Activated effector memory CD4-positive, alpha-beta T cell treated with Interleukin-2 at 50 U/mL for 16 hours (primary cell): ENCODE measurements around the gene TAS2R8.
"Not testable (repeated sequence)": the region's sequence is repeated elsewhere in the genome, so short reads cannot be mapped to it uniquely, and the experiment has no call there.

Experiments used
- DNase-seq: peaks from one replicate; pipeline ENCODE4 v3.0.0-alpha.2; 2020

The TAS2R8 gene, protein sequence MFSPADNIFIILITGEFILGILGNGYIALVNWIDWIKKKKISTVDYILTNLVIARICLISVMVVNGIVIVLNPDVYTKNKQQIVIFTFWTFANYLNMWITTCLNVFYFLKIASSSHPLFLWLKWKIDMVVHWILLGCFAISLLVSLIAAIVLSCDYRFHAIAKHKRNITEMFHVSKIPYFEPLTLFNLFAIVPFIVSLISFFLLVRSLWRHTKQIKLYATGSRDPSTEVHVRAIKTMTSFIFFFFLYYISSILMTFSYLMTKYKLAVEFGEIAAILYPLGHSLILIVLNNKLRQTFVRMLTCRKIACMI

DNA sequence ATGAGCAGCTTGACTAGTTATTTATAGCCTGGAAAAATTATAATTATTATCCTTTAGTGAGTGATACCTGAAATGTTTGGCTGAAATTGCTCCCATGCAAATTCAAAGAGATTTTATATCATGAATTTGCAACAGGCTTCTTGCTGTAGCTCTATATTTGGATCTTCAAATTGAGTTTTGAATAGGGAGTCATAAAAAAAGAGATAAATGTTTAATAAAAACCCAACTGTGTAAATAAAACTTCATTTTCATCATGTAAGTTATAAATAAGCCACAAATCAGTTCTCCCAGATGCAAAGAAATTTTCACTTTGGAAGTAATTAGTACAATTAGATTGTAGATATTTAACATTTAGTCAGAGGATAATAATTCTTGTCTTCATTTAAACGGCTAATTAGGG, at the start of gene TAS2R8:
Gene TAS2R8, minus strand, starts transcription at position 101 of the 400 bp plus-strand sequence. CDS start 306 bp downstream, outside the sequence.
- no peak for DNase-seq

DNA sequence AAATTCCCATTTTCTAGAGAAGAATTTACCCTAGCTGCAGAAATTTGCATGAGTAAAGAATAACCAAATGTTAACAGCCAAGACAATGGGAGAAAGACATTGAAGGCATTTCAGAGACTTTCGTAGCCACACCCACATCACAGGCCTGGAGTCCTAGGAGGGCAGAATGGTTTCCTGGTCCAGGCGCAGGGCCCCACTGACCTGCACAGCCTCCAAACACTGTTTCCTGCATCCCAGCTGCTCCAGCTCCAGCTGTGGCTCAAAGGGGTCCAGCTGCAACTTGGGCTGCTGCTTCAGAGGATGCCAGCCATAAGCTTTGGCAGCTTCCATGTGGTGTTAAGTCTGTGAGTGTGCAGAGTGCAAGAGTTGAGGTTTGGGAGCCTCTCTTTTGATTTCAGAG, 48.7 kb upstream of the TAS2R8 start:
- DNase-seq, result no peak

DNA sequence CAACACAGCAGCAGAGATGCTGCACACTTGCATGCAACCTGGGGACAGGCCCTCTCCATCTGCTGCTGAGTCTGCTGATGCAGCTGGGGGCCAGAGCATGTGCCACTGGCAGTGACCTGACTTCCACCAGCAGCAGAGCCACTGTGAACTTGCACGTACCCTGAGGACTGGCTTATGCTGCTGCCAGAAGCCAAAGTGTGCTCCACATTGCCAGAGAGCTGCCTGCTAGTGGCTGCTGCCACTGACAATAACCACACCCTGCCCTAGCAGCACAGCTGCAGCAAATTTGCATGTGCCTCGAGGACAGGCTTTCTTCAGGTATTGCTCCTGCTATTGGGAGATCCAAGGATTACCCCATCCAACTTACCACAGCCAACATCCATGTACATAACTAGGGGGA, 46.7 kb upstream of the TAS2R8 start:
- no peak for DNase-seq

DNA sequence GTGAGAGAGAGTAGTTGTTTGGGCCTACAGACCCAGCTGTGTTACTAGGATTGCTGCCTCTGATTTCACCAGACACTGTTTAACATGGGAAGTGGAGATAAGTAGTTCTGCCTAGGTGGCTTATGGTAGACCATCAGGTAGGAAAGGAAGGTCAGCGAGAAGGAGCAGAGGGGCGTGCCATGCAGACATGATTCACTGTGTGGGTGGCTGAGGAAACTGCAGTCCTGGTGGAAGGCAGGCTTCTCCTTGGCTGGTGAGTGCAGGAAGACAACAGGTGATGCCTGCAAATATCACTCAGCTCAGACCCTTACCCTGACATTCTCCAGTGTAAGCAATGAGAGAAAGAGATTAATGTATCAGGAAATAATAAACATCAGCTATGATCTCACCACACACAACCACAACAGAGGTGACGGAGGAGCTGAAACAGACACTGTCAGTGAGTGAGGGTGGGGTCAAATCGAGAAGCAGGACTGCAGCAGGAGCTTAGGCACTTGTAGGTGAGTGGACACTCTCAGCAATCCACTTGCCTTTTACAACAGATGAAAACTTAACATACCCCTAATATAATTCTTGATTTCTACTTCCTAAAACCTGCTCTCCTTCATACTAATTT, 44.3 kb upstream of the TAS2R8 start:
- no peak for DNase-seq

DNA sequence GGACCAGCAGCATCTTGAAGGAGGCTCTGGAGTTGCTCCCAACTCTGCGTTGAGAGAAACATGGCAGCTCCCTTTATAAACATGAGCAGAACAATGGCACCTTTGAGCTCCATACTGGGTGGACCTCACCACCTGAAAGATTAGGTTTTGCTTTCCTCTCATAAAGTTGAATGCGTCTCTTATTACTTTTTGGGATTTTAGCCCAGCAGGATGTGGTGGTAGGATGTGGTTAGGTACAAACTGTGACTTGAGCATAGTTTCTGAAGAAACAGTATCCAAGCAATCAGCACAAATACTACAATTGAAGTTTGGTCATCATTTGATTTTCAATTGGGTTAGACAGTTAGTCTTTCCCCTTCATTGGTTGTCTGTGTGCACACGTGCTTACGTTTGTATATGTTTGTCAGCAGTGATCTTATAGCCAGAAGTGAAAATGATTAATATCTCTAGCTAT, 42.4 kb upstream of the TAS2R8 start, which contains the start of gene PRR4:
Gene PRR4, minus strand, starts transcription at position 51 of the 454 bp plus-strand sequence. Its CDS starts 38 bp downstream, at position 13.
- no peak for DNase-seq

DNA sequence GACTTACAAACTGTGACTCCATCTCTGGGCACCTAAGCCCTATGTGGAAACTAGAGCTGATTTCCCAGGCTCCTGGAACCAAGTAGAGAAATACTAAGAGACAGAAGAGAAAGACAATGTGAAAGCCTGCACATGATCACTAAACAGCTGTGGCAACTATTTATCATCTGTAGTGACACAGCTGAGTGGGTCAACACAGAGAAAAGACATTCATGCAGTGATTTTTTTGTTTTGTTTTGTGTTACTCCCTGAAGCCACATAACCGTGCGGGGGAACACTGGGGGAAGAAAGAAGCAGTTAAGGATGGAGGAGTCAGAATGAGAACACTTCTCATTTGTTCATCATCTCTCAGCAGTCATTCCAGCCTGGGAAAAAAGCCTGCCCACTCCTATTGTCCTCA, 40.7 kb upstream of the TAS2R8 start:
- DNase-seq, result no peak

DNA sequence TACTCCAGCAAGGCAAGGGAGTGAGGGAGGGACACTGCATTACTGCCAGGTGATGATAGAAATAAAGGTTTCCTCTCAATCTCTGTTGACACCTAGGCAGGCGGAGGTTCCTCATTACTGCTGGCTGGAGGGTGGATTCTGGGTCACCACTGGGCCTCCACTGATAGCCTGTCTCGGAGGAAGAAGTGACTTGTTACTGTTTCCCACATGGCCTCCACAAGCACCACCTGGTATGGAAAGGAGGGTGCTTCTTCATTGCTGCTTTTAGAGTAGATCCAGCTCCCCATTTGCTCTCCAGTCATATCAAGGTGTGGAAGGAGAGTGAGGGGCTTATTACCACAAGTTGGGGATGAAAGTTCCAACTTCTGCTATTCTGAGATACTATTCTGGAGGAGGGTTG, 35.8 kb upstream of the TAS2R8 start:
- DNase-seq, result no peak

DNA sequence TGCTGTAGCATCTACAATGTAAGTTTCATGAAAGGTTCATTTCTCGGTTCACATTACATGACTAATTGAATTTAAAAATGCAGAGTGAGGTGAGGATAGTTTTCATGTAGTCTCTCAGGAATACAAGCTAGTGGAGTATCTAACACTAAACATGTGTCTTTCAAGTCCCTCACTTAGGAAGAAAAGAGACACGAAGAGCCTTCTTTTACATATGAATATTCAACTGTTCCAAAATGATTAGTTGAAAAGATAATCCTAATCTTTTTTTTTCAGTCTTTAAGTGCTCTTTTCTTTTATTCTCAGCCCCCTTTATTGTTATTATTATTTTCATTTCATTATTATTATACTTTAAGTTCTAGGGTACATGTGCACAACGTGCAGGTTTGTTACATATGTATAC, 31.4 kb upstream of the TAS2R8 start:
- no peak for DNase-seq

DNA sequence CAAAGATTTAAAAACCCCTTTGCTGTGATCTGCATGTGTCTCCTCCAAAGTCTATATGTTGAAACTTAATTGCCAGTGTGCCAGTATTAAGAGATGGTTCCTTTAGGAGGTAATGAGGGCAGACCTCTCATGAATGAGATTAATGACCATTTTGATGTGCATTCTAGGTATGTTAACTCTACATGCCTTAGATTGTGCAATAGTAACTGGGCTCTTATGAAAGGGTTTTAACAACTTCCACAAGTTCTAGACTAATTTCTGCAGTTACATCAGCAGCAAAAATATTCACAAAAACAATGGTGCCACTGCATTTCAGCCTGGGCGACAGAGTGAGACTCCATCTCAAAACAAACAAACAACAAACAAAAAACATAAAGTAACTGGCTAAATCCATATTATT, 22.9 kb upstream of the TAS2R8 start:
- no peak for DNase-seq

DNA sequence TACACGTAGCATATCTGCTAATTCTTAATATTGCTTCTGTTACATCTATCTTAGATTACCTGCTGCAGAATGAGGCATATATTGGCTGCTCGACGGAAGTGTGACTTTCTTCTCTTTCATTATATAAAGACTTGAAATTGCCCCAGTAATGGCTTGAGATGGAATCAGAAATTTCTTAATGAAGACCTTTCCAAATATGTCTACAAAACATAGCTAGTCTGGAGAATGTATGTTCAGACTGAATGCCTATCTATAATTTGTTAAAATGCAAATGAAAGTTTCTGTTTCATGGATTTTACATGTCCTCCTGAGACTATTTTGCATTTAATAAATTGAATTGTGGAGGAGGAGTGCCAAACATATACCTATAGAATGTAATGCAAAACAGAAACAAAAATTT, 19.2 kb upstream of the TAS2R8 start, which contains the start of gene TAS2R10:
Gene TAS2R10, minus strand, starts transcription at position 101 of the 400 bp plus-strand sequence. Its CDS starts 89 bp downstream, at position 12.
- DNase-seq, result no peak

DNA sequence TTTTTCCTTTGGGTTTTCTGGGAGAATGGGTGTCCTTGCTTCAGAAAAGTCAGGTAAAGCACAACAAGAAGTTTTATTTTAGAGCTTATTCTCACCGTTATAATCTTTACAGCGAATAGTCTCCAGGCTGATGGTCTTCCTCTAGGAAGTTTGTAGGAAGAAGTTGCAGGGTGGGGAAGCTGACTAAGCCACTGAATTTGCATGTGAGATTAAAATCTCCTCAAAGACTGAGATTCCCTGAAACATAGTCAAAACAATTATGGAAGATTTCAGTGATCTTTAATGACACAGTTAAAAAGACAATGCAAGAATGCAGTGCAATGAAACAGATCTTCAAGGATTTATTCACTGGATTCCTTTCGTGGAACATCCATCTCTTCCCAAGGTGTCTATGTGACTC, 17.9 kb upstream of the TAS2R8 start:
- no peak for DNase-seq

DNA sequence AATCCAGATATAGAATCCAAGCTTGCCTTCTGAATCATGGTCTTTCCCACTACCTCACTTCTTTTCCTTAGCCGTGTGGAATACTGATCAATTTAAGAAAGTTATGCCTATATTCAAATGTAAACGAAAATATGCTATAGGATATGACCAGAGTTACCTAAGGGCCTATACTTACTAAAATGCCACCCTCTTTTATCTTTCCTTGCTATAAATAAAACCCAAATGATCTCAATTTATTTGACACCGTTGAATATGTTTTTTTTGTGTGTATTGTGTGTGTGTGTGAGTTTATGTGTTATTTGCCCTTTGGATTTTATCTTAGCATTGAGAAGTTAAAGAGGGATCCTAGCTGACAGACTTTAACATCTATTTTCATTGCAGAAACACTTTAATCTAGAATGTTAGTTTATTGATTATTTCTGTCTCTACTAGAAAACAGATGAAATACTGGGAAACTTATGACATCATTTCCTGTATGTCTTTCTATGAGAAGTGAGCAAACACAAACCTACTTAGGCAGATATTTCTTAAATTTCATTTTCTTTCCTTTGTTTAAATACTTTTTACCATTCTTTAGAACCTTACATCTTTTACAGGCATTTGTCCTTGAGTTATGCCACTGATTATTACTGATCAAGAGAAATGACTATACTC, 4.9 kb upstream of the TAS2R8 start:
- no peak for DNase-seq

DNA sequence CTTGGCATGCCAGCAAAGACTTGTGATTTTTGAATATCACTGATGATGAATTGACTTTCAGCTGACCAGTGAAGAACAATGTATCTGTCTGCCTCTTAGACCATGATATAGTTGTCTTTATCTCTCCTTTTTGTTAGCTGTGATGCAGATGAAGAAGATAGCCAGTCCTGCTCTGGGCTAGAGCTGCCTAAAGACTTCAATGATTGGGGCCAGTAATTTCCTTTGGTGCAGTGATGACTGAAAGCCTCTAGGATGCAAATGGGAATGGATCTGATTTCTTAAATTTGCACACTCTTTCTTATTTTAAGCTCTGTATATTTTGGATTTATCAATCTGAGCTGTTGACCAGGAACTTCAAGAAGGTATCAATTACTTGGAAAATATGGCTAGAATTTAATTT, 3.0 kb upstream of the TAS2R8 start, which contains the start of gene TAS2R9:
Gene TAS2R9, minus strand, starts transcription at position 101 of the 400 bp plus-strand sequence. Its CDS starts 93 bp downstream, at position 8.
- no peak for DNase-seq

DNA sequence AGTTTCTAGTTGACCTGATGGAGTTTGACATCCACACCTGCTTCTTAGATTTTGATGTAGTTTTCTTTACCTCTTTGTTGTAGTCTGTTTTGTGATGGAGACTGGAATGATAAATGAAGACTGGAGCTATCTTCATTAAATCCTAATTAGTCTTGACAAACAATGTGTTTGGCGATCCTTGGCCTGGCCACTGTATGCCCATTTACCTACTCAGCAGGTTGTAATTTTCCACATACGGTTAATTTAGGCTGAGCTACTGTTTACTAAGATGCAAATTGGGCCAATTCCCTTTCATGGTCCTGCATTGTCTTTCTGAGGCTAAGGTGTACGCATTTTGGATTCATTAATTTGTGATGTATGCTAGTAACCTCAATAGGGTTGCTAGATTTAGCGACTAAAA, 4.5 kb downstream of the TAS2R8 start, which contains the start of gene TAS2R7:
Gene TAS2R7, minus strand, starts transcription at position 41 of the 400 bp plus-strand sequence. CDS start 57 bp downstream, outside the sequence.
- no peak for DNase-seq

DNA sequence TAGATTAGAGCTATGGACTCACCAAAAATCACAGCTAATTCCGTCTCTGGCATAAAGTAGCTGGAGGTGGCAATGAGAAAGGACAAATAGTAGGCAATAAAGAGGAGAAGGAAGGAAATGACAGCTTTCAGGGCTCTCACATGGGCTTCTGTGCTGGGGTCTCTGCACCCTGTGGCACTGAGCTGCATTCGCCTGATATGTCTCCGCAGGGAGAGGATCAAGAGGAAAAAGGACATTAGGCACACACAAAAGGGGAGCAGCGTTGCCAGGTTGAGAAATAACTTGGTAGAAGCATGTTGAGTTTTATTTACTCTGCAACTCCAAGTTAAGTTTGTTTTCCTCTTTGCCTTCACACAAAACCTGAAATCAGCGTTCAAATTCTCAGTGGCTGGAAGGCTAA, 5.3 kb downstream of the TAS2R8 start:
- no peak for DNase-seq

DNA sequence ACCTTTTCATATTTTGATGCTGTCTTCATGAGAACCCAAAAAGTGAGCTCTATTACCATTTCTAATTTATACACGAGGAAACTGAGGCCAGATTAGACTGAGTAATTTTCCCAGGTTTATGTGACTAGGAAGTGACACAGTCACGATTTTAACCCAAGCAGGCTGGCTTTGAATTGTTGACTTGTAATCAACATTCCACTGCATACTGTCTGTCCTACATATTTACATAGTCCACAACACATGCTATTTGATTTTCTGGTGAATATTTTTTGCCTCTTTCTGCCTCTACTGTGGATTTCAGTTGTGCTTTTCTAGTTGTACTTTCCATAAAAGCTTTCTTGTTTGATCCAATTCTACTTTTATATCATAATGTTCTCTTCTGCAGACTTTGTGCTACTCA, 12.9 kb downstream of the TAS2R8 start:
- DNase-seq, result no peak

DNA sequence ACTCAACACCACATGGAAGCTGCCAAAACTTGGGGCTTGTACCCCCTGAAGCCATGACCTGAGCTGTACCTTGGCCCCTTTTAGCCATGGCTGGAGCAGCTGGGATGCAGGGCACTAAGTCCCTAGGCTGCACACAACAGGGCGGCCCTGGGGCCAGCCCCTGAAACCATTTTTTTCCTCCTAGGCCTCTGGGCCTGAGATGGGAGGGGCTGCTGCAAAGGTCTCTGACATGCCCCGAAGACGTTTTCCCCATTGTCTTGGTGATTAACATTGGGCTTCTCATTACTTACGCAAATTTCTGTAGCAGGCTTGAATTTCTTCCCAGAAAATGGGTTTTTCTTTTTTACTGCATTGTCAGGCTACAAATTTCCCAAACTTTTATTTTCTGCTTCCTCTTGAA, 15.3 kb downstream of the TAS2R8 start:
- not testable (repeated sequence) for DNase-seq

DNA sequence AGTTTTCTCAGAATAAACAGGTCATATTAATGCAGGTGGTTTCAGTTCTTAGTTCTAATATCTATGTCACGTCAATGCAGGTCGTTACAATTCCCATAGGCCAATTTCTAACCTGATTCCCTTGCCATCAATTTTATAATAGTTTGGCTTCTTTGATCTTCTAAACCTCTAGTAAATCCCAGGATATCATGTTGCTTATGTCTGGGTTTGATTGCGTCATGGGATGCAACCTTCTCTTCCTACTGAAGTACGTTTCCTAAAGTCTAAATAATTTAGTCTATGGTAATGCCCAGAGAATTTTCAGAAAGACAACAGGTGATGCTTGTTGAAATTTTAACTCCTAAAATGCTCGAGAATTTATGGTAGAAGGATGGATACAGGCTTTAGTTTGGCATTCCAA, 23.8 kb downstream of the TAS2R8 start:
- no peak for DNase-seq

DNA sequence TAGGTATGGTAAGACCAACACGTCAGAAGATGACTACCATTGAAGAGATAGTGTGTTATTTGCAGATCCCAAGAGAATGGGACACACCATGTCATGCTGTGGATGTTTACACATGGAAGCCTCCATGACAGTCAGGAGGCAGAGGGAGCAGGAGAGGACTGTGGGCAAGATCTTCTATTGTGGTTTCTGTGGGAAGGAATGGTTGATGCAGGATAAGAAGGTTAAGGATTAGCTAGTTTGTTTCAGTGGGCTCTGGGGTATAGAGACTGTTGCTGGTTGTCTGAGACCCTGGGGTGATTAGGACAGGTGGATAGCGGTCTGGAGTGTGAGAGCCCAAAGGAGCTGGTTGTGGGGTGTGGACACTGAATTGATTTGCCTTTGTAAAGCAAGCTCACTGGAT, 28.0 kb downstream of the TAS2R8 start:
- no peak for DNase-seq

DNA sequence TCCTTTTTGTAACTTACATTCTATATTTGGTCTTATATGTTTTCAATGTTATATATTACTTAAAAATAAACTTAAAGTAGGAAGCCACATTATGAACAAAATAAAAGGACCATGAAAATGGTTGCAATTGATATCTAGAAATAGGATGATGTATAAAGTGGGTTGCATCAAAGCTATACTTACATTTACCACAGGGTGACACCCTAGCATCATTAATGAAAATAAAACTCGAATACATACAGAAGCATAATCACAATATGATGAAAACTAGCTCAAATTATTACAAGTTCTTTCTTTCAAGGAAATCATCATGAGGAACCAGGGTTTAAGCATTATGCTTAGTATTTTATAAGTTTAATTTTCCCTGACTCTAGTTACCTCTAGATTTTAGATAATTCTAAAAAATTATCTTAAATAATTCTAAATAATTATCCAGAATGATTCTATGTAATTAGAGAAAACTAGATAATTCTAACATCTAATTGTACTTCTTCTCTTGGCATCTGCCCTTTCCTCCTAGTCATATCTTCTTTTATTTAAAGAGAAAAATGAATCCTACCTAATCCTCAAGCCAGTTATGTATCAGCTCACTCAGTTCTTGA, 35.9 kb downstream of the TAS2R8 start:
- no peak for DNase-seq

DNA sequence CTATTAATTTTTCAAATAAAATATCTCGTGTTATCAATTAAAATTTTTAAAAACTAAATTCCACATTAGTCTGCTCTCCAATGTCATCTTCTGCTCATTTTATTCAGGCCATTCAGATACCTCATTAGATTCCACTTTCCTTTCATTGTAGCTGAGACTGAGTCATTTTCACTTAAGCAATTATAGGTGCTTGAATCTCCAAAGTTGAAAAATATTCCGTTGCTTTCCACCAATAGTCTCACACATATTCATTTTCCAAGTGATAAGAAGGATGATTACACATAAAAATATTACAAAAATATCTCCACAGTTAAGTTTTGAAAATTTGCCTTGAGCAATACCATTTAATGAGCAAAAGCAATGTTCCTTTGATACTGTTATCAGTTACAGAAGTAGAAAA, 47.4 kb downstream of the TAS2R8 start:
- no peak for DNase-seq

DNA sequence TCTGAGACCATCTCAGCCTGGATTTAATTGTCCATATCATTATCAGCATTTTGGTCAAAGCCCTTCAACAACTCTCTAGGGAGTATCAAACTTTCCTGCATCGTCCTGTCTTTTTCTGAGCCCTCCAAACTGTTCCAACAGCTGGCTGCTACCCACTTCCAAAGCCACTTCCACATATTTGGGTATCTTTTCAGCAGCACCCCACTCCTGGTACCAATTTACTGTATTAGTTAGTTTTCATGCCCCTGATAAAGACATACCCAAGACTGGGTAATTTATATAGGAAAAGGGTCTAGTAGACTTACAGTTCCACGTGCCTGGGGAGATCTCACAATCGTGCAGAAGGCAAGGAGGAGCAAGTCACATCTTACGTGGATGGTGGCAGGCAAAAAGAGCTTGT, 50.9 kb downstream of the TAS2R8 start:
- no peak for DNase-seq
